ENCODE measurements around the gene CCDC171.
A peak's percentile ranks its signal among the peaks of the same experiment; 100 is the strongest.

The CCDC171 gene

GRCh38 chr9:15856591-15856990 lies 303.7 kb downstream of the CCDC171 start:
- Histone ChIP-seq H3K27ac (ENCODE audit: low read length) (no peak overlapping the region), H3K9me3 (ENCODE audit: control insufficient read depth, insufficient read depth, low read length) (no peaks in the 10 kb centered on the region), H3K27me3 (ENCODE audit: control insufficient read depth, insufficient read depth, low read length) (no peaks in the 10 kb centered on the region), H3K36me3 (ENCODE audit: control insufficient read depth, insufficient read depth, low read length) (no peaks in the 10 kb centered on the region), H3K4me1 (ENCODE audit: control insufficient read depth, insufficient read depth, low read length) (no peaks in the 10 kb centered on the region), H3K4me3 (ENCODE audit: low read length) (no peak overlapping the region)
- DNase-seq (ENCODE audit: low read depth, low spot score) = no peak

- Histone ChIP-seq H3K27ac (ENCODE audit: low read length) (no peak overlapping the region), H3K36me3 (ENCODE audit: control insufficient read depth, insufficient read depth, low read length) (no peaks in the 10 kb centered on the region), H3K9me3 (ENCODE audit: control insufficient read depth, insufficient read depth, low read length) (no peaks in the 10 kb centered on the region), H3K4me1 (ENCODE audit: control insufficient read depth, insufficient read depth, low read length) (no peaks in the 10 kb centered on the region), H3K27me3 (ENCODE audit: control insufficient read depth, insufficient read depth, low read length) (no peaks in the 10 kb centered on the region), H3K4me3 (ENCODE audit: low read length) (no peak overlapping the region)
- DNase-seq (ENCODE audit: low read depth, low spot score) = no peak
- no CpG with 5 or more reads among the region's 2 CpGs for WGBS (ENCODE audit: insufficient coverage, insufficient read length)
Measured at GRCh38 chr9:15867334-15867733, 314.5 kb downstream of the CCDC171 start.

- Histone ChIP-seq H3K36me3 (ENCODE audit: control insufficient read depth, insufficient read depth, low read length) (no peaks in the 10 kb centered on the region), H3K4me1 (ENCODE audit: control insufficient read depth, insufficient read depth, low read length) (no peaks in the 10 kb centered on the region), H3K27ac (ENCODE audit: low read length) (no peak overlapping the region), H3K27me3 (ENCODE audit: control insufficient read depth, insufficient read depth, low read length) (no peaks in the 10 kb centered on the region), H3K4me3 (ENCODE audit: low read length) (no peak overlapping the region), H3K9me3 (ENCODE audit: control insufficient read depth, insufficient read depth, low read length) (no peaks in the 10 kb centered on the region)
- no peak for DNase-seq (ENCODE audit: low read depth, low spot score)
Measured at GRCh38 chr9:15867988-15868387, 315.1 kb downstream of the CCDC171 start.

- Histone ChIP-seq H3K9me3 (ENCODE audit: control insufficient read depth, insufficient read depth, low read length) (no peaks in the 10 kb centered on the region), H3K4me1 (ENCODE audit: control insufficient read depth, insufficient read depth, low read length) (no peaks in the 10 kb centered on the region), H3K27me3 (ENCODE audit: control insufficient read depth, insufficient read depth, low read length) (no peaks in the 10 kb centered on the region), H3K27ac (ENCODE audit: low read length) (no peak overlapping the region), H3K4me3 (ENCODE audit: low read length) (no peak overlapping the region), H3K36me3 (ENCODE audit: control insufficient read depth, insufficient read depth, low read length) (no peaks in the 10 kb centered on the region)
- peak; percentile 4 for DNase-seq (ENCODE audit: low read depth, low spot score)
- no CpG with 5 or more reads among the region's 2 CpGs for WGBS (ENCODE audit: insufficient coverage, insufficient read length)
Measured at GRCh38 chr9:15873573-15874177, 320.8 kb downstream of the CCDC171 start.

GRCh38 chr9:15882328-15882727 lies 329.5 kb downstream of the CCDC171 start:
- DNase-seq (ENCODE audit: low read depth, low spot score) = no peak
- no peak overlapping the region for H3K4me3 ChIP-seq (ENCODE audit: low read length)
- H3K27me3 ChIP-seq (ENCODE audit: control insufficient read depth, insufficient read depth, low read length) = no peaks in the 10 kb centered on the region
- no peaks in the 10 kb centered on the region for H3K9me3 ChIP-seq (ENCODE audit: control insufficient read depth, insufficient read depth, low read length)
- H3K27ac ChIP-seq (ENCODE audit: low read length) = no peak overlapping the region
- H3K4me1 ChIP-seq (ENCODE audit: control insufficient read depth, insufficient read depth, low read length) = no peaks in the 10 kb centered on the region
- WGBS (ENCODE audit: insufficient coverage, insufficient read length) = no CpG with 5 or more reads among the region's 4 CpGs
- no peaks in the 10 kb centered on the region for H3K36me3 ChIP-seq (ENCODE audit: control insufficient read depth, insufficient read depth, low read length)

- Histone ChIP-seq H3K27ac (ENCODE audit: low read length) (no peak overlapping the region), H3K4me1 (ENCODE audit: control insufficient read depth, insufficient read depth, low read length) (no peaks in the 10 kb centered on the region), H3K9me3 (ENCODE audit: control insufficient read depth, insufficient read depth, low read length) (no peaks in the 10 kb centered on the region), H3K36me3 (ENCODE audit: control insufficient read depth, insufficient read depth, low read length) (no peaks in the 10 kb centered on the region), H3K4me3 (ENCODE audit: low read length) (no peak overlapping the region), H3K27me3 (ENCODE audit: control insufficient read depth, insufficient read depth, low read length) (no peaks in the 10 kb centered on the region)
- DNase-seq (ENCODE audit: low read depth, low spot score) = no peak
- WGBS (ENCODE audit: insufficient coverage, insufficient read length) = no CpG with 5 or more reads among the region's 3 CpGs
Measured at GRCh38 chr9:15882883-15883282, 330.0 kb downstream of the CCDC171 start.

- DNase-seq (ENCODE audit: low read depth, low spot score) = no peak
- no peak overlapping the region for H3K27ac ChIP-seq (ENCODE audit: low read length)
- no peaks in the 10 kb centered on the region for H3K36me3 ChIP-seq (ENCODE audit: control insufficient read depth, insufficient read depth, low read length)
- no peaks in the 10 kb centered on the region for H3K27me3 ChIP-seq (ENCODE audit: control insufficient read depth, insufficient read depth, low read length)
- H3K4me3 ChIP-seq (ENCODE audit: low read length) = no peak overlapping the region
- no CpG with 5 or more reads among the region's 2 CpGs for WGBS (ENCODE audit: insufficient coverage, insufficient read length)
- no peaks in the 10 kb centered on the region for H3K9me3 ChIP-seq (ENCODE audit: control insufficient read depth, insufficient read depth, low read length)
- no peaks in the 10 kb centered on the region for H3K4me1 ChIP-seq (ENCODE audit: control insufficient read depth, insufficient read depth, low read length)
Measured at GRCh38 chr9:15885464-15885863, 332.6 kb downstream of the CCDC171 start.

- Histone ChIP-seq H3K4me1 (ENCODE audit: control insufficient read depth, insufficient read depth, low read length) (no peaks in the 10 kb centered on the region), H3K4me3 (ENCODE audit: low read length) (no peak overlapping the region), H3K9me3 (ENCODE audit: control insufficient read depth, insufficient read depth, low read length) (no peaks in the 10 kb centered on the region), H3K27me3 (ENCODE audit: control insufficient read depth, insufficient read depth, low read length) (no peaks in the 10 kb centered on the region), H3K27ac (ENCODE audit: low read length) (no peak overlapping the region), H3K36me3 (ENCODE audit: control insufficient read depth, insufficient read depth, low read length) (no peaks in the 10 kb centered on the region)
- no CpG with 5 or more reads among the region's 1 CpG for WGBS (ENCODE audit: insufficient coverage, insufficient read length)
- no peak for DNase-seq (ENCODE audit: low read depth, low spot score)
Measured at GRCh38 chr9:15889555-15889954, 336.7 kb downstream of the CCDC171 start.

- no peaks in the 10 kb centered on the region for H3K9me3 ChIP-seq (ENCODE audit: control insufficient read depth, insufficient read depth, low read length)
- WGBS (ENCODE audit: insufficient coverage, insufficient read length) = no CpG with 5 or more reads among the region's 1 CpG
- H3K27me3 ChIP-seq (ENCODE audit: control insufficient read depth, insufficient read depth, low read length) = no peaks in the 10 kb centered on the region
- no peak overlapping the region for H3K4me3 ChIP-seq (ENCODE audit: low read length)
- DNase-seq (ENCODE audit: low read depth, low spot score) = no peak
- H3K27ac ChIP-seq (ENCODE audit: low read length) = no peak overlapping the region
- H3K4me1 ChIP-seq (ENCODE audit: control insufficient read depth, insufficient read depth, low read length) = no peaks in the 10 kb centered on the region
- H3K36me3 ChIP-seq (ENCODE audit: control insufficient read depth, insufficient read depth, low read length) = no peaks in the 10 kb centered on the region
Measured at GRCh38 chr9:15901572-15901971, 348.7 kb downstream of the CCDC171 start.

GRCh38 chr9:15909297-15909696 lies 356.5 kb downstream of the CCDC171 start:
- WGBS (ENCODE audit: insufficient coverage, insufficient read length) = no CpG with 5 or more reads among the region's 6 CpGs
- H3K36me3 ChIP-seq (ENCODE audit: control insufficient read depth, insufficient read depth, low read length) = no peaks in the 10 kb centered on the region
- no peak for DNase-seq (ENCODE audit: low read depth, low spot score)
- no peak overlapping the region for H3K4me3 ChIP-seq (ENCODE audit: low read length)
- no peaks in the 10 kb centered on the region for H3K9me3 ChIP-seq (ENCODE audit: control insufficient read depth, insufficient read depth, low read length)
- H3K27ac ChIP-seq (ENCODE audit: low read length) = no peak overlapping the region
- no peaks in the 10 kb centered on the region for H3K27me3 ChIP-seq (ENCODE audit: control insufficient read depth, insufficient read depth, low read length)
- no peaks in the 10 kb centered on the region for H3K4me1 ChIP-seq (ENCODE audit: control insufficient read depth, insufficient read depth, low read length)

- Histone ChIP-seq H3K27ac (ENCODE audit: low read length) (no peak overlapping the region), H3K4me3 (ENCODE audit: low read length) (no peak overlapping the region), H3K36me3 (ENCODE audit: control insufficient read depth, insufficient read depth, low read length) (no peaks in the 10 kb centered on the region), H3K9me3 (ENCODE audit: control insufficient read depth, insufficient read depth, low read length) (no peaks in the 10 kb centered on the region), H3K27me3 (ENCODE audit: control insufficient read depth, insufficient read depth, low read length) (no peaks in the 10 kb centered on the region), H3K4me1 (ENCODE audit: control insufficient read depth, insufficient read depth, low read length) (no peaks in the 10 kb centered on the region)
- DNase-seq (ENCODE audit: low read depth, low spot score) = no peak
Measured at GRCh38 chr9:15915711-15916110, 362.9 kb downstream of the CCDC171 start.
